Fibroblast of lung (primary cell): ENCODE measurements around the gene SCD5. TPM values are rescaled to one million over a fixed set of nuclear protein-coding genes. Genes with fewer than 3 reads are reported as not detected.

Experiments used
- DNase-seq, 2 donors: peaks; one replicate each; pipeline versions ENCODE4 v3.0.0 to v3.0.0-alpha.2; 2010; ENCODE audit warnings: low read depth in 2 of 2
- H2AFZ ChIP-seq: 2 replicates; pipeline ENCODE4 v1.5.1; 2012; ENCODE audit warnings: low read length, control low read depth, inconsistent platforms
- H3K27ac ChIP-seq: 2 replicates; pipeline ENCODE4 v1.5.1; 2011; ENCODE audit warnings: low read length, control low read depth; ENCODE audit not compliant: insufficient read depth
- H3K27me3 ChIP-seq: 2 replicates; pipeline ENCODE4 v1.5.1; 2011; ENCODE audit warnings: mild to moderate bottlenecking, low read length; ENCODE audit not compliant: control insufficient read depth, insufficient read depth
- H3K36me3 ChIP-seq: 2 replicates; pipeline ENCODE4 v1.5.1; 2011; ENCODE audit warnings: low read length; ENCODE audit not compliant: control insufficient read depth, insufficient read depth
- H3K4me1 ChIP-seq: 2 replicates; pipeline ENCODE4 v1.5.1; 2011; ENCODE audit warnings: low read length; ENCODE audit not compliant: control insufficient read depth, insufficient read depth; ENCODE audit errors: extremely low read depth
- H3K4me2 ChIP-seq: 2 replicates; pipeline ENCODE4 v1.5.1; 2011; ENCODE audit warnings: low read length, control low read depth; ENCODE audit not compliant: insufficient read depth; ENCODE audit errors: extremely low read depth
- H3K4me3 ChIP-seq, 4 experiments: fragments of 200-600 bp in 1 of 4; sonication (generic) in 1 of 4; replicated peaks in 1 of 4; 2 replicates each; pipeline ENCODE4 v1.5.1; 2011 to 2016; ENCODE audit warnings: low read length in 4 of 4, low read depth in 3 of 4, mild to moderate bottlenecking in 3 of 4, control low read depth in 2 of 4, inconsistent platforms in 1 of 4, mixed read lengths in 1 of 4; ENCODE audit not compliant: insufficient read depth in 1 of 4; ENCODE audit errors: control extremely low read depth in 1 of 4
- H3K79me2 ChIP-seq: 2 replicates; pipeline ENCODE4 v1.5.1; 2012; ENCODE audit warnings: mild to moderate bottlenecking, low read length, inconsistent platforms; ENCODE audit not compliant: control insufficient read depth, insufficient read depth
- H3K9ac ChIP-seq: 2 replicates; pipeline ENCODE4 v1.5.1; 2011; ENCODE audit warnings: mild to moderate bottlenecking, low read length, control low read depth; ENCODE audit not compliant: insufficient read depth
- H3K9me3 ChIP-seq: 2 replicates; pipeline ENCODE4 v1.5.1; 2012; ENCODE audit warnings: low read depth, low read length; ENCODE audit not compliant: control insufficient read depth, insufficient read depth
- H4K20me1 ChIP-seq: 2 replicates; pipeline ENCODE4 v1.5.1; 2011; ENCODE audit warnings: low read length; ENCODE audit not compliant: control insufficient read depth, insufficient read depth; ENCODE audit errors: extremely low read depth
- EZH2 ChIP-seq: IDR thresholded peaks from 2 replicates; pipeline ENCODE4 v1.5.1; 2012; ENCODE audit warnings: low read length, control low read depth, mild to moderate bottlenecking; ENCODE audit errors: missing control alignments
- polyA plus RNA-seq, 2 donors: library from polyadenylated mRNA; depleted of rRNA in 1 of 2; stranded (reverse) in 1 of 2; unstranded in 1 of 2; fragments of >200 nt; gene quantifications; 2 replicates each; pipeline ENCODE4 v1.2.1, GENCODE V29; 2011 to 2012; ENCODE audit warnings: missing spikeins in 1 of 2
- total RNA-seq: library from RNA; depleted of rRNA; stranded (reverse); fragments of >200 nt; gene quantifications from 2 replicates; pipeline ENCODE4 v1.2.1, GENCODE V29; 2014
- TF ChIP-seq, protein P1 (sequence below), 2 donors: IDR thresholded peaks in 1 of 2; conservative IDR thresholded peaks in 1 of 2; 1 replicate in 1 of 2; 2 replicates in 1 of 2; pipeline ENCODE4 v1.5.1; 2011 to 2012; ENCODE audit warnings: low read length in 2 of 2, control low read depth in 1 of 2, inconsistent platforms in 1 of 2, low read depth in 1 of 2, mild to moderate bottlenecking in 1 of 2

The SCD5 gene
- total and polyA plus RNA-seq, 2 donors (not counting 1 experiment from before 2014, with no cell fraction given): 4.9 to 11.4 TPM

DNA sequence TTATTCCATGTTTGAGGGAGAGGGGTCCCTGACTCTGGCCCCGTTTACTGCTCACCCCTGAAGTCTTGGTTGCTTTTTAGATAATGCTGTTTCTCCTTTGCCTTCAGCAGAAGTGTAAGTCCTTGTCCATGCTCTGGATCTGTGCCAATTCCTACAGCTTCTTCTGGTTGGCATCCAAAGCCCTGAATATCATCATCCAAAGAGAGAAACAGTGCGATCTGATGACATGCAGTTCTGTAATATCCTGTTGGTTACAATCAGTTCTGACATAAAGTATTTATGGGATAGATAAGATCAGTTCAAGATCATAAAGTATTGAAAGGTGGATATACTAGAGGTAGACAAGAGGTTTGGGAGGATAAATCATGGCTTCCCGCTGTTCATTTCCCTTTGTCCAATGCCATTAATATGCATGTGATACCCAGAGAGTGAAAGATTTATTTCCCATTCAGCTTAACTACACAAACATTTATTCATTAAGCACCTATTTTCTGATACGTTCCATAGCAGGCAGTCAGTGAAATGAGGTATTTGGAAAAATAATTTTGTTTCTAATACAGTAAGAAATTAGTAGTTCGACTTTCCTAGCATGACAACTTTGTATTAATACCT lies 183.7 kb downstream of the SCD5 start:
- H3K27me3 ChIP-seq: peaks cover 6% of the 10 kb centered on the region
- DNase-seq: peak in 1 of 2 donors; percentile 9

DNA sequence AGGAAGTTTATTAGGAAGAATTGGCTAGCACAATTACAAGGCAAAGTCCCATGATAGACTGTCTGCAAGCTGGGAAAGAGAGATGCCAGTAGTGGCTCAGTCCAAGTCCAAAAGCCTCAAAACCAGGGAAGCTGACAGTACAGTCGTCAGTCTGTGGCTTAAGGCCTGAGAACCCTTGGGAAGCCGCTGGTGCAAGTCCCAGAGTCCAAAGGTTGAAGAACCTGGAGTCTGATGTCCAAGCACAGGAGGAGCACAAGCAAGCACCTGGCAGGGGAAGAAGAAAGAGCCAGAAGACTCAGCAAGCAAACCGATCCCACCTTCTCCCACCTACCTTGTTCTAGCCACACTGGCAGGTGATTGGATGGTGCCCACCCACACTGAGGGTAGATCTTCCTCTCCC lies 185.5 kb downstream of the SCD5 start:
- Histone ChIP-seq H4K20me1 (no peaks in the 10 kb centered on the region), H3K4me3 (no peak overlapping the region), H2AFZ (no peak overlapping the region), H3K27me3 (peaks cover under 1% of the 10 kb centered on the region), H3K4me2 (no peak overlapping the region), H3K9ac (no peak overlapping the region), H3K4me1 (no peaks in the 10 kb centered on the region), H3K9me3 (no peaks in the 10 kb centered on the region), H3K36me3 (no peaks in the 10 kb centered on the region), H3K27ac (no peak overlapping the region), H3K79me2 (no peaks in the 10 kb centered on the region)
- no peak for DNase-seq
- TF ChIP-seq EZH2: no peak
- TF ChIP-seq, protein P1, sequence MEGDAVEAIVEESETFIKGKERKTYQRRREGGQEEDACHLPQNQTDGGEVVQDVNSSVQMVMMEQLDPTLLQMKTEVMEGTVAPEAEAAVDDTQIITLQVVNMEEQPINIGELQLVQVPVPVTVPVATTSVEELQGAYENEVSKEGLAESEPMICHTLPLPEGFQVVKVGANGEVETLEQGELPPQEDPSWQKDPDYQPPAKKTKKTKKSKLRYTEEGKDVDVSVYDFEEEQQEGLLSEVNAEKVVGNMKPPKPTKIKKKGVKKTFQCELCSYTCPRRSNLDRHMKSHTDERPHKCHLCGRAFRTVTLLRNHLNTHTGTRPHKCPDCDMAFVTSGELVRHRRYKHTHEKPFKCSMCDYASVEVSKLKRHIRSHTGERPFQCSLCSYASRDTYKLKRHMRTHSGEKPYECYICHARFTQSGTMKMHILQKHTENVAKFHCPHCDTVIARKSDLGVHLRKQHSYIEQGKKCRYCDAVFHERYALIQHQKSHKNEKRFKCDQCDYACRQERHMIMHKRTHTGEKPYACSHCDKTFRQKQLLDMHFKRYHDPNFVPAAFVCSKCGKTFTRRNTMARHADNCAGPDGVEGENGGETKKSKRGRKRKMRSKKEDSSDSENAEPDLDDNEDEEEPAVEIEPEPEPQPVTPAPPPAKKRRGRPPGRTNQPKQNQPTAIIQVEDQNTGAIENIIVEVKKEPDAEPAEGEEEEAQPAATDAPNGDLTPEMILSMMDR (conservative IDR thresholded peaks at IDR 0.05 in 1 of 2, IDR thresholded peaks at IDR 0.05 in 1 of 2; ENCODE audit: low read depth in 1 of 2, low read length in 2 of 2): no peak

More for the DNA sequence above, 183.7 kb downstream of the SCD5 start:
- Histone ChIP-seq H3K4me1 (no peaks in the 10 kb centered on the region), H2AFZ (no peak overlapping the region), H3K36me3 (no peaks in the 10 kb centered on the region), H3K9ac (no peak overlapping the region), H4K20me1 (no peaks in the 10 kb centered on the region), H3K27ac (no peak overlapping the region), H3K9me3 (no peaks in the 10 kb centered on the region), H3K79me2 (no peaks in the 10 kb centered on the region), H3K4me3 (no peak overlapping the region), H3K4me2 (no peak overlapping the region)
- no peak for TF ChIP-seq EZH2
- TF ChIP-seq, protein P1 (conservative IDR thresholded peaks at IDR 0.05 in 1 of 2, IDR thresholded peaks at IDR 0.05 in 1 of 2; ENCODE audit: low read depth in 1 of 2, low read length in 2 of 2): no peak

DNA sequence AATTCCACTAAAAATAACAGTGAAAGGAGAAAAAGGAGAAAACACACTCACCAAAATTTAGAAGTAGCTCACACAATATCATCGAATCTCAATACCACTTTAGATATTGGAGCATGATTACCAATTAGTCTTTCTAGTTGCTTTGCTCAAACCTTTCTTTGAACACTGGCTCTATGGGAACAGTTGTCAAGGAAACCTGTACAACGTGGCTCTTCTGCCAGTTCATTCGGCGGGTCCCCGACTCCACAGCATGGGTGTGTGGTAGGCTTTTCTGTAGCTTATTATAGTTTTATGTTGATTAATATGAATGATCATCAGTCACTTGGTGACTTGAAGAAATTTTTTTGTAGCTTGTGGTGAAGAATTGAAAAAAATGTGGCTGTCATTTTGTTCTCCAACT lies 186.6 kb downstream of the SCD5 start:
- Histone ChIP-seq H2AFZ (no peak overlapping the region), H3K36me3 (no peaks in the 10 kb centered on the region), H3K4me1 (no peaks in the 10 kb centered on the region), H3K9me3 (no peaks in the 10 kb centered on the region), H3K27me3 (no peaks in the 10 kb centered on the region), H3K4me3 (no peak overlapping the region), H3K27ac (no peak overlapping the region), H3K9ac (no peak overlapping the region), H3K4me2 (no peak overlapping the region), H3K79me2 (no peaks in the 10 kb centered on the region), H4K20me1 (no peaks in the 10 kb centered on the region)
- TF ChIP-seq, protein P1 (conservative IDR thresholded peaks at IDR 0.05 in 1 of 2, IDR thresholded peaks at IDR 0.05 in 1 of 2; ENCODE audit: low read depth in 1 of 2, low read length in 2 of 2): no peak
- TF ChIP-seq EZH2: no peak
- DNase-seq: no peak
